ENCODE data around the gene SEPTIN8. TPM values are rescaled to one million over a fixed set of nuclear protein-coding genes. Genes with fewer than 3 reads are reported as not detected.

The SEPTIN8 gene
- total RNA-seq, 4 donors from 2014 or later, result 33.6 to 85.8 (median 56.2) TPM

- H3K36me3 ChIP-seq, result peaks cover 0 to 77% (median 0%) of the 10 kb centered on the region in 3 donors
- H3K4me3 ChIP-seq, result no peak overlapping the region
- H3K27me3 ChIP-seq, result no peaks in the 10 kb centered on the region
- peak in 1 of 3 donors; percentile 38 for DNase-seq
- H3K9me3 ChIP-seq, result no peaks in the 10 kb centered on the region
- TF ChIP-seq POLR2A (IDR thresholded peaks at IDR 0.05) (no peak), CTCF (IDR thresholded peaks at IDR 0.05) (no peak)
- no peaks in the 10 kb centered on the region for H3K4me1 ChIP-seq
- no peak overlapping the region for H3K27ac ChIP-seq
Measured at GRCh38 chr5:132761321-132762240, 15.5 kb downstream of the SEPTIN8 start.

GRCh38 chr5:132760601-132761317 lies 16.3 kb downstream of the SEPTIN8 start:
- H3K27ac ChIP-seq, result no peak overlapping the region
- no peaks in the 10 kb centered on the region for H3K9me3 ChIP-seq
- peaks cover 0 to 77% (median 0%) of the 10 kb centered on the region in 3 donors for H3K36me3 ChIP-seq
- no peak for TF ChIP-seq CTCF (IDR thresholded peaks at IDR 0.05)
- TF ChIP-seq POLR2A (IDR thresholded peaks at IDR 0.05), result no peak
- peak in 1 of 3 donors; percentile 35 for DNase-seq
- no peaks in the 10 kb centered on the region for H3K27me3 ChIP-seq
- H3K4me3 ChIP-seq, result no peak overlapping the region
- H3K4me1 ChIP-seq, result no peaks in the 10 kb centered on the region

- Histone ChIP-seq H3K4me1 (no peaks in the 10 kb centered on the region), H3K27me3 (no peaks in the 10 kb centered on the region), H3K36me3 (peaks cover 0 to 73% (median 0%) of the 10 kb centered on the region in 3 donors), H3K9me3 (no peaks in the 10 kb centered on the region), H3K4me3 (no peak overlapping the region), H3K27ac (no peak overlapping the region)
- peak in 1 of 3 donors; percentile 23 for DNase-seq
- no peak for TF ChIP-seq CTCF (IDR thresholded peaks at IDR 0.05)
- TF ChIP-seq POLR2A (IDR thresholded peaks at IDR 0.05), result no peak
Measured at GRCh38 chr5:132760049-132760420, 17.0 kb downstream of the SEPTIN8 start.

GRCh38 chr5:132759114-132760048 lies 17.7 kb downstream of the SEPTIN8 start:
- DNase-seq, result peak in 1 of 3 donors; percentile 19
- no peak for TF ChIP-seq CTCF (IDR thresholded peaks at IDR 0.05)
- no peak for TF ChIP-seq POLR2A (IDR thresholded peaks at IDR 0.05)
- no peaks in the 10 kb centered on the region for H3K4me1 ChIP-seq
- no peaks in the 10 kb centered on the region for H3K9me3 ChIP-seq
- no peak overlapping the region for H3K27ac ChIP-seq
- no peak overlapping the region for H3K4me3 ChIP-seq
- H3K27me3 ChIP-seq, result no peaks in the 10 kb centered on the region
- peaks cover 0 to 67% (median 0%) of the 10 kb centered on the region in 3 donors for H3K36me3 ChIP-seq

GRCh38 chr5:132758451-132758850 lies 18.6 kb downstream of the SEPTIN8 start:
- H3K27ac ChIP-seq, result no peak overlapping the region
- H3K4me3 ChIP-seq, result no peak overlapping the region
- TF ChIP-seq CTCF (IDR thresholded peaks at IDR 0.05), result no peak
- no peak for TF ChIP-seq POLR2A (IDR thresholded peaks at IDR 0.05)
- DNase-seq, result no peak
- H3K4me1 ChIP-seq, result no peaks in the 10 kb centered on the region
- H3K9me3 ChIP-seq, result no peaks in the 10 kb centered on the region
- H3K27me3 ChIP-seq, result no peaks in the 10 kb centered on the region
- peaks cover 0 to 58% (median 0%) of the 10 kb centered on the region in 3 donors for H3K36me3 ChIP-seq

Data from Peyer's patch (tissue), 4 donors.